GM12878 (cell line): ENCODE results near the gene PADI3. TPM values are rescaled to one million over a fixed set of nuclear protein-coding genes. Genes with fewer than 3 reads are reported as not detected.

Experiments
- NFXL1 ChIP-seq: fragments of 450-650 bp; IDR thresholded peaks from 2 replicates; pipeline ENCODE4 v1.6.1; 2017; ENCODE audit warnings: antibody characterized with exemption, mild to moderate bottlenecking, borderline replicate concordance
- ZZZ3 ChIP-seq: IDR thresholded peaks from 2 replicates; pipeline ENCODE4 v1.6.1; 2011; ENCODE audit warnings: low read depth; ENCODE audit not compliant: control insufficient read depth, insufficient read length
- polyA plus RNA-seq, 11 experiments: library from polyadenylated mRNA; depleted of rRNA in 4 of 11; unstranded in 6 of 11; stranded (reverse) in 5 of 11; fragments of >200 nt; fragmentation: Nextera tagmentation in 4 of 11; fragmentation: Illumina TruSeq in 1 of 11; extraction: Ambion mirVana in 4 of 11; extraction: Trizol in 1 of 11; gene quantifications; 1 replicate in 1 of 11; 2 replicates in 10 of 11; pipeline versions ENCODE4 v1.2.1 to v1.2.3, GENCODE V29; 2011 to 2016; ENCODE audit warnings: inconsistent platforms in 2 of 11, missing spikeins in 2 of 11, low read depth in 1 of 11
- total RNA-seq, 4 experiments: library from RNA; depleted of rRNA in 3 of 4; stranded (reverse); fragments of >200 nt in 3 of 4; fragmentation: Illumina TruSeq in 1 of 4; extraction: Trizol in 1 of 4; gene quantifications; 2 replicates each; pipeline versions ENCODE4 v1.2.1 to v1.2.3, GENCODE V29; 2013 to 2021
- TF ChIP-seq, protein P1 (sequence below): IDR thresholded peaks from 2 replicates; pipeline ENCODE4 v1.6.1; 2012; ENCODE audit warnings: improper control_type of control experiment, low read depth, low read length; ENCODE audit not compliant: insufficient replicate concordance
- TF ChIP-seq, protein P2 (sequence below): fragments of 450-650 bp; formaldehyde crosslinking; IDR thresholded peaks from 2 replicates; pipeline ENCODE4 v1.4.0; 2020; ENCODE audit warnings: mild to moderate bottlenecking, moderate library complexity

Gene PADI3
- total and polyA plus RNA-seq, 10 of the 15 experiments (the other 5 are each of a cell fraction or from before 2014, with no cell fraction given), result 0.01 TPM; not detected in 9

DNA sequence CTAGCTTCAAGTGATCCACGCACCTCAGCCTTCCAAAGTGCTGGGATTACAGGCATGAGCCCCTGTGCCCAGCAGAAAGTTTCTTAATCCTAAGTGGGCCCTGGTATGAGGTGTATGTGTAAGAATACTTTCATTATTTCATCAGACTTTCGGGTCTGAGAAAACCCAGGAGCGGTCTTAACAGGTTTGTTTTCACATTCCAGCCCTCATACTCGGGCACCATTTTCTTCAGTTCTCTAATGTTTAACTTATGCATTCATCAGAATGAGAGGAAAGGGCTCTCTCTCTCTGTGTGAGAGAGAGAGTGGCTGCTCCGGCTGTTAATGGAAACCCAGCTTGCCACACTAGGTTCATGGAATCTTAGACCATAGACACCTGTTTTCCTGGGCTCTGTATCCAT, 48.1 kb upstream of the PADI3 start (continued):
- TF ChIP-seq, protein P1, sequence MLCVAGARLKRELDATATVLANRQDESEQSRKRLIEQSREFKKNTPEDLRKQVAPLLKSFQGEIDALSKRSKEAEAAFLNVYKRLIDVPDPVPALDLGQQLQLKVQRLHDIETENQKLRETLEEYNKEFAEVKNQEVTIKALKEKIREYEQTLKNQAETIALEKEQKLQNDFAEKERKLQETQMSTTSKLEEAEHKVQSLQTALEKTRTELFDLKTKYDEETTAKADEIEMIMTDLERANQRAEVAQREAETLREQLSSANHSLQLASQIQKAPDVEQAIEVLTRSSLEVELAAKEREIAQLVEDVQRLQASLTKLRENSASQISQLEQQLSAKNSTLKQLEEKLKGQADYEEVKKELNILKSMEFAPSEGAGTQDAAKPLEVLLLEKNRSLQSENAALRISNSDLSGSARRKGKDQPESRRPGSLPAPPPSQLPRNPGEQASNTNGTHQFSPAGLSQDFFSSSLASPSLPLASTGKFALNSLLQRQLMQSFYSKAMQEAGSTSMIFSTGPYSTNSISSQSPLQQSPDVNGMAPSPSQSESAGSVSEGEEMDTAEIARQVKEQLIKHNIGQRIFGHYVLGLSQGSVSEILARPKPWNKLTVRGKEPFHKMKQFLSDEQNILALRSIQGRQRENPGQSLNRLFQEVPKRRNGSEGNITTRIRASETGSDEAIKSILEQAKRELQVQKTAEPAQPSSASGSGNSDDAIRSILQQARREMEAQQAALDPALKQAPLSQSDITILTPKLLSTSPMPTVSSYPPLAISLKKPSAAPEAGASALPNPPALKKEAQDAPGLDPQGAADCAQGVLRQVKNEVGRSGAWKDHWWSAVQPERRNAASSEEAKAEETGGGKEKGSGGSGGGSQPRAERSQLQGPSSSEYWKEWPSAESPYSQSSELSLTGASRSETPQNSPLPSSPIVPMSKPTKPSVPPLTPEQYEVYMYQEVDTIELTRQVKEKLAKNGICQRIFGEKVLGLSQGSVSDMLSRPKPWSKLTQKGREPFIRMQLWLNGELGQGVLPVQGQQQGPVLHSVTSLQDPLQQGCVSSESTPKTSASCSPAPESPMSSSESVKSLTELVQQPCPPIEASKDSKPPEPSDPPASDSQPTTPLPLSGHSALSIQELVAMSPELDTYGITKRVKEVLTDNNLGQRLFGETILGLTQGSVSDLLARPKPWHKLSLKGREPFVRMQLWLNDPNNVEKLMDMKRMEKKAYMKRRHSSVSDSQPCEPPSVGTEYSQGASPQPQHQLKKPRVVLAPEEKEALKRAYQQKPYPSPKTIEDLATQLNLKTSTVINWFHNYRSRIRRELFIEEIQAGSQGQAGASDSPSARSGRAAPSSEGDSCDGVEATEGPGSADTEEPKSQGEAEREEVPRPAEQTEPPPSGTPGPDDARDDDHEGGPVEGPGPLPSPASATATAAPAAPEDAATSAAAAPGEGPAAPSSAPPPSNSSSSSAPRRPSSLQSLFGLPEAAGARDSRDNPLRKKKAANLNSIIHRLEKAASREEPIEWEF, result no peak
- TF ChIP-seq ZZZ3 (no peak), NFXL1 (no peak)
- TF ChIP-seq, protein P2, sequence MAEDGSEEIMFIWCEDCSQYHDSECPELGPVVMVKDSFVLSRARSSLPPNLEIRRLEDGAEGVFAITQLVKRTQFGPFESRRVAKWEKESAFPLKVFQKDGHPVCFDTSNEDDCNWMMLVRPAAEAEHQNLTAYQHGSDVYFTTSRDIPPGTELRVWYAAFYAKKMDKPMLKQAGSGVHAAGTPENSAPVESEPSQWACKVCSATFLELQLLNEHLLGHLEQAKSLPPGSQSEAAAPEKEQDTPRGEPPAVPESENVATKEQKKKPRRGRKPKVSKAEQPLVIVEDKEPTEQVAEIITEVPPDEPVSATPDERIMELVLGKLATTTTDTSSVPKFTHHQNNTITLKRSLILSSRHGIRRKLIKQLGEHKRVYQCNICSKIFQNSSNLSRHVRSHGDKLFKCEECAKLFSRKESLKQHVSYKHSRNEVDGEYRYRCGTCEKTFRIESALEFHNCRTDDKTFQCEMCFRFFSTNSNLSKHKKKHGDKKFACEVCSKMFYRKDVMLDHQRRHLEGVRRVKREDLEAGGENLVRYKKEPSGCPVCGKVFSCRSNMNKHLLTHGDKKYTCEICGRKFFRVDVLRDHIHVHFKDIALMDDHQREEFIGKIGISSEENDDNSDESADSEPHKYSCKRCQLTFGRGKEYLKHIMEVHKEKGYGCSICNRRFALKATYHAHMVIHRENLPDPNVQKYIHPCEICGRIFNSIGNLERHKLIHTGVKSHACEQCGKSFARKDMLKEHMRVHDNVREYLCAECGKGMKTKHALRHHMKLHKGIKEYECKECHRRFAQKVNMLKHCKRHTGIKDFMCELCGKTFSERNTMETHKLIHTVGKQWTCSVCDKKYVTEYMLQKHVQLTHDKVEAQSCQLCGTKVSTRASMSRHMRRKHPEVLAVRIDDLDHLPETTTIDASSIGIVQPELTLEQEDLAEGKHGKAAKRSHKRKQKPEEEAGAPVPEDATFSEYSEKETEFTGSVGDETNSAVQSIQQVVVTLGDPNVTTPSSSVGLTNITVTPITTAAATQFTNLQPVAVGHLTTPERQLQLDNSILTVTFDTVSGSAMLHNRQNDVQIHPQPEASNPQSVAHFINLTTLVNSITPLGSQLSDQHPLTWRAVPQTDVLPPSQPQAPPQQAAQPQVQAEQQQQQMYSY (CRISPR knock-in tag), result no peak
